Measurements from ENCODE around the gene PPFIBP2.

DNA sequence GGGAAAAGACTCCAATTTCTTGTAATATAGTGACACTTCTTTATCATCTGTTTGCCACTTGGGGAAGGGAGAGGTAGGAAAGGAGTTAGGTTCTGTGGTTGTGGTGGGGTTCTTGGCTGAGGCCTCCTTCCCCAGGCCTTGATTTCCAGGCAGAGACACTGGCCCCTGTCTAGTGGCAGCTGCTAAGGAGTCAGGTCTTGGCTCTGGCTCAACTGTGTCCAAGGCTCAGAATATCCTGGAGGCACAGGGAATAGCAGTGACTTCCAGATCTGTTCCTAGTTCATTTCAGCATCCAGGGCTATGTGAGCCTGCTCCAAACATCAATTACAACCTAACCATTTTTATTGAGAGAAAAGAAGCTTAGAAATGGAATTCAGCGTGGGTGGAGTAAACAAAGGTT is 29.5 kb downstream of the PPFIBP2 start:
- TF ChIP-seq, protein P1, sequence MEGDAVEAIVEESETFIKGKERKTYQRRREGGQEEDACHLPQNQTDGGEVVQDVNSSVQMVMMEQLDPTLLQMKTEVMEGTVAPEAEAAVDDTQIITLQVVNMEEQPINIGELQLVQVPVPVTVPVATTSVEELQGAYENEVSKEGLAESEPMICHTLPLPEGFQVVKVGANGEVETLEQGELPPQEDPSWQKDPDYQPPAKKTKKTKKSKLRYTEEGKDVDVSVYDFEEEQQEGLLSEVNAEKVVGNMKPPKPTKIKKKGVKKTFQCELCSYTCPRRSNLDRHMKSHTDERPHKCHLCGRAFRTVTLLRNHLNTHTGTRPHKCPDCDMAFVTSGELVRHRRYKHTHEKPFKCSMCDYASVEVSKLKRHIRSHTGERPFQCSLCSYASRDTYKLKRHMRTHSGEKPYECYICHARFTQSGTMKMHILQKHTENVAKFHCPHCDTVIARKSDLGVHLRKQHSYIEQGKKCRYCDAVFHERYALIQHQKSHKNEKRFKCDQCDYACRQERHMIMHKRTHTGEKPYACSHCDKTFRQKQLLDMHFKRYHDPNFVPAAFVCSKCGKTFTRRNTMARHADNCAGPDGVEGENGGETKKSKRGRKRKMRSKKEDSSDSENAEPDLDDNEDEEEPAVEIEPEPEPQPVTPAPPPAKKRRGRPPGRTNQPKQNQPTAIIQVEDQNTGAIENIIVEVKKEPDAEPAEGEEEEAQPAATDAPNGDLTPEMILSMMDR (conservative IDR thresholded peaks at IDR 0.05; ENCODE audit: low read depth, low read length), result no peak
- no peak for TF ChIP-seq EZH2 (IDR thresholded peaks at IDR 0.05; ENCODE audit: borderline replicate concordance, low read depth, low read length, poor library complexity, severe bottlenecking)
